ENCODE data around the gene STAT3. TPM values are rescaled to one million over a fixed set of nuclear protein-coding genes. Genes with fewer than 3 reads are reported as not detected.

The STAT3 gene
- total and polyA plus RNA-seq, 9 of the 15 experiments (the other 6 are each of a cell fraction or from before 2014, with no cell fraction given): 90.0 to 179 (median 114) TPM

- TF ChIP-seq JUND (IDR thresholded peaks at IDR 0.05; ENCODE audit: borderline replicate concordance, low read depth, low read length) (no peak), JUND (tag; IDR thresholded peaks at IDR 0.05; ENCODE audit: borderline replicate concordance, low read depth, low read length) (no peak), XRCC5 (IDR thresholded peaks at IDR 0.05; ENCODE audit: low read depth, low read length) (no peak), TAF15 (IDR thresholded peaks at IDR 0.05; ENCODE audit: low read depth, low read length) (no peak), ZNF174 (CRISPR knock-in tag; IDR thresholded peaks at IDR 0.05) (no peak)
These were observed 63.2 kb downstream of the STAT3 start (continued) for GRCh38 chr17:42325026-42325425.

- no TSS peak for BruUV-seq (replicated peaks)
- peak overlapping the region; percentile 23; the same call in 2 of the 3 replicates for H3K27ac ChIP-seq (ENCODE audit: extremely low read depth, low read depth, low read length)
- ChIA-PET POLR2A (interaction anchor here (0.9 to 1.5 kb wide), 3 partner anchors 12 to 196 kb away, joined by 3 to 6 read pairs (median 4); no protein-coding TSS in a partner anchor), CTCF (ENCODE audit: low intra/inter-chr PET ratio) (interaction anchor here (0.6 to 3.2 kb wide), 11 partner anchors 10 to 396 kb away, joined by 3 to 46 read pairs (median 3); partner anchors contain the start of gene ATP6V0A1)
- H3K4me1 ChIP-seq (replicated peaks in 1 of 2; ENCODE audit: control insufficient read depth in 2 of 2, insufficient read depth in 2 of 2, low read length in 2 of 2): peaks cover 39 to 43% of the 10 kb centered on the region in 2 experiments
- H3K9me3 ChIP-seq (replicated peaks; ENCODE audit: control insufficient read depth, insufficient read depth, low read depth, low read length): no peaks in the 10 kb centered on the region
- no peak for ATAC-seq
- H3K79me2 ChIP-seq (ENCODE audit: control insufficient read depth, insufficient read depth, low read length): peaks cover 28% of the 10 kb centered on the region
- no peaks in the 10 kb centered on the region for H3K9me1 ChIP-seq (ENCODE audit: control insufficient read depth, insufficient read depth, low read length)
- H3K4me2 ChIP-seq (ENCODE audit: insufficient read depth, low read length): peak overlapping the region; percentile 36; the same call in 1 of the 2 replicates
- H3K27me3 ChIP-seq (ENCODE audit: control insufficient read depth in 2 of 2, insufficient read depth in 2 of 2, low read length in 2 of 2): no peaks in the 10 kb centered on the region
- no peak for DNase-seq (ENCODE audit: extremely low read depth in 1 of 4, low spot score in 3 of 4)
- no peak for FAIRE-seq
- intact Hi-C loops (cut with micrococcal nuclease) (loop anchor here (1.0 to 5.0 kb wide), 4 partner anchors 64 to 194 kb away; partner anchors contain the start of genes ATP6V0A1 and STAT3), in situ Hi-C loops (cut with MboI) (loop anchor here (5.0 kb wide), 2 partner anchors 79 to 204 kb away; no protein-coding TSS in a partner anchor)
- H3K4me3 ChIP-seq: no peak overlapping the region
- no peak overlapping the region for H2AFZ ChIP-seq (ENCODE audit: low read depth, low read length)
- no peak overlapping the region; a peak in 1 of 4 replicates for H3K9ac ChIP-seq (ENCODE audit: insufficient read depth in 1 of 2, low read depth in 2 of 2, low read length in 2 of 2)
- no peaks in the 10 kb centered on the region for H4K20me1 ChIP-seq (replicated peaks; ENCODE audit: control insufficient read depth, insufficient read depth, low read length)
- H3K36me3 ChIP-seq (ENCODE audit: control insufficient read depth, insufficient read depth, low read length): peaks cover 72% of the 10 kb centered on the region
- 73% methylated on average over 5 of the region's 5 CpGs for WGBS (ENCODE audit: insufficient coverage, low coverage, missing lambda C conversion rate)
- no peak for TF ChIP-seq ZNF165 (CRISPR knock-in tag; IDR thresholded peaks at IDR 0.05; ENCODE audit: borderline replicate concordance)
- no peak for TF ChIP-seq TRIM25 (IDR thresholded peaks at IDR 0.05; ENCODE audit: borderline replicate concordance)
- TF ChIP-seq KLF10 (CRISPR knock-in tag; IDR thresholded peaks at IDR 0.05): no peak
- TF ChIP-seq CBFB (CRISPR knock-in tag; IDR thresholded peaks at IDR 0.05): no peak
- TF ChIP-seq ZNF318 (IDR thresholded peaks at IDR 0.05; ENCODE audit: borderline replicate concordance in 1 of 2, low read depth in 1 of 2): no peak
These were observed 64.9 kb downstream of the STAT3 start for GRCh38 chr17:42323268-42323773.
